Thymus (tissue), 11 donors: ENCODE measurements around the gene MAP2K5. TPM values are rescaled to one million over a fixed set of nuclear protein-coding genes. Genes with fewer than 3 reads are reported as not detected.

Source experiments
- DNase-seq, 9 donors: peaks; one replicate each; pipeline ENCODE4 v3.0.0-alpha.2; 2013; ENCODE audit warnings: low spot score in 9 of 9, low read depth in 6 of 9, missing footprints in 1 of 9
- H3K27ac ChIP-seq, 2 donors: one replicate each; pipeline ENCODE4 v1.5.1; 2013; ENCODE audit warnings: control low read depth in 1 of 2, low read depth in 1 of 2, low read length in 1 of 2, mild to moderate bottlenecking in 1 of 2, moderate library complexity in 1 of 2
- H3K27me3 ChIP-seq, 2 donors: one replicate each; pipeline ENCODE4 v1.5.1; 2013; ENCODE audit warnings: low read length in 1 of 2; ENCODE audit not compliant: control insufficient read depth in 2 of 2, insufficient read depth in 1 of 2
- H3K36me3 ChIP-seq, 2 donors: one replicate each; pipeline ENCODE4 v1.5.1; 2013; ENCODE audit warnings: low read length in 1 of 2, mild to moderate bottlenecking in 1 of 2, moderate library complexity in 1 of 2; ENCODE audit not compliant: control insufficient read depth in 2 of 2, insufficient read depth in 2 of 2
- H3K4me1 ChIP-seq, 2 donors: one replicate each; pipeline ENCODE4 v1.5.1; 2013; ENCODE audit warnings: low read length in 2 of 2; ENCODE audit not compliant: control insufficient read depth in 2 of 2, insufficient read depth in 2 of 2
- H3K4me3 ChIP-seq, 2 donors: one replicate each; pipeline ENCODE4 v1.5.1; 2013; ENCODE audit warnings: low read length in 2 of 2, control low read depth in 1 of 2, mild to moderate bottlenecking in 1 of 2
- H3K9me3 ChIP-seq, 2 donors: one replicate each; pipeline ENCODE4 v1.5.1; 2013; ENCODE audit warnings: low read length in 1 of 2, mild to moderate bottlenecking in 1 of 2; ENCODE audit not compliant: control insufficient read depth in 2 of 2, insufficient read depth in 1 of 2
- WGBS: extraction: QIAGEN DNeasy Blood & Tissue Kit; methylation state at CpG from one replicate; pipeline ENCODE4 v1.1.7; 2013; 5-methylcytosine and 5-hydroxymethylcytosine counted together
- polyA plus RNA-seq: library from polyadenylated mRNA; stranded (reverse); fragments of 200-250 nt; gene quantifications from one replicate; pipeline ENCODE4 v1.2.3, GENCODE V29; 2013
- total RNA-seq: library from RNA; stranded (reverse); fragments of 120-200 nt; gene quantifications from one replicate; pipeline ENCODE4 v1.2.4, GENCODE V29; 2013
- donor health status: healthy.

MAP2K5 gene
- total and polyA plus RNA-seq, 2 donors = 9.4 to 16.3 TPM

- Histone ChIP-seq H3K36me3 (no peaks in the 10 kb centered on the region), H3K27me3 (peaks cover 65 to 91% of the 10 kb centered on the region in 2 donors), H3K9me3 (peaks cover 1 to 22% of the 10 kb centered on the region in 2 donors), H3K27ac (no peak overlapping the region), H3K4me3 (peak overlapping the region; percentile 37 to 60), H3K4me1 (peaks cover 28 to 68% of the 10 kb centered on the region in 2 donors)
- peak in 1 of 9 donors; percentile 60 for DNase-seq
- 2% methylated on average over 59 of the region's 59 CpGs for WGBS
These were observed 292.2 kb downstream of the MAP2K5 start for GRCh38 chr15:67834581-67835296.

DNA sequence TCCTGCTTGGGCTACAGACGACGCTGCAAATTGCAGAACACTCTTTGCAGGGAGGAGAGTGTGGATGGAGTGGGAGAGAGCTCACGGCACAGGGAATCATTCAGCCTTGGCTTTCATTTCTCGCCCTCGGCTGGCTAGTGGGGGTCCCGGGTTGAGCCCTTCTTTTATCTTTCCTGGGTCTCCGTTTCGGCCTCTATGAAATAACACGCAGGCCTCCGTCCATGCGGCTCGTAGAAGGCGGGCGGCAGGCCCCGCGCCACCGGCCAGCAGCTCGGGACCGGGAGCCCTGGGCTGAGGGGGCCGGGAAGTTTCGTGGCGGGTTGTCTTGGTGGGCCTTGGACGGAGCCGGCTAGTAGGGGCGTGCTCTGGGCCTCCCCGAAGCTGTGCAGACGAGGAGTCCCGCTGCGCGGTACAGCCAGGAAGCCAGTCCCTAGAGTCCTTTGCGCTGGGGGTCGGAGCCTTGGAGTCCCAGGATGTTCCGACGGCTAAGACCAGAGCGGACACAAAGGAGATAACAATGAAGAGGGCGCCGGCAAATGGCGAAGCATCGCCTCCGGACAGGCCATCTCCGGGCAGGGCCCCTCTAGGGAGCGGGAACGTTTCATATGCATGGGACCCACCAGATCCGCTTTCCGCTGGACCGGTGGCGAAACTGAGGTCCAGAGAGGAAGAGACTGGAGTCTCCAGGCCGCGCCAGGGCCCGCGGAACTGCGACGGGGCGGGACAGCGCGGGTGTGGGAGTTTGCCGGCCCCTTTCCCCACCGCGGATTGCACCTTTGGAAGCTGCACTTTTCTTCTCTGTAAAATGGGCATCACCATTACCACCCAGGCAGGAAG, 293.0 kb downstream of the MAP2K5 start:
- Histone ChIP-seq H3K4me1 (peaks cover 28 to 61% of the 10 kb centered on the region in 2 donors), H3K27me3 (peaks cover 57 to 83% of the 10 kb centered on the region in 2 donors), H3K9me3 (peaks cover 0 to 15% of the 10 kb centered on the region in 2 donors), H3K4me3 (peak overlapping the region; percentile 37 to 60), H3K27ac (no peak overlapping the region), H3K36me3 (no peaks in the 10 kb centered on the region)
- DNase-seq = peak in 1 of 9 donors; percentile 46
- 5% methylated on average over 59 of the region's 59 CpGs for WGBS

GRCh38 chr15:67836134-67836455, 293.6 kb downstream of the MAP2K5 start:
- 4% methylated on average over 16 of the region's 16 CpGs for WGBS
- peaks cover 51 to 79% of the 10 kb centered on the region in 2 donors for H3K27me3 ChIP-seq
- no peak for DNase-seq

GRCh38 chr15:67836477-67836876, 294.0 kb downstream of the MAP2K5 start:
- H3K4me1 ChIP-seq = peaks cover 28 to 65% of the 10 kb centered on the region in 2 donors
- 36% methylated on average over 8 of the region's 8 CpGs for WGBS
- peak in 2 of 9 donors; percentile 67 to 72 for DNase-seq
- H3K27me3 ChIP-seq = peaks cover 47 to 79% of the 10 kb centered on the region in 2 donors
- no peaks in the 10 kb centered on the region for H3K36me3 ChIP-seq
- peaks cover 0 to 14% of the 10 kb centered on the region in 2 donors for H3K9me3 ChIP-seq
- peak overlapping the region; percentile 37 to 60 for H3K4me3 ChIP-seq
- no peak overlapping the region for H3K27ac ChIP-seq

More at GRCh38 chr15:67836134-67836455, 293.6 kb downstream of the MAP2K5 start:
- Histone ChIP-seq H3K4me1 (peaks cover 28 to 61% of the 10 kb centered on the region in 2 donors), H3K36me3 (no peaks in the 10 kb centered on the region), H3K4me3 (peak overlapping the region; percentile 37 to 60), H3K9me3 (peaks cover 0 to 14% of the 10 kb centered on the region in 2 donors), H3K27ac (no peak overlapping the region)

GRCh38 chr15:67836955-67837354, 294.5 kb downstream of the MAP2K5 start:
- Histone ChIP-seq H3K4me1 (peaks cover 28 to 63% of the 10 kb centered on the region in 2 donors), H3K27ac (no peak overlapping the region), H3K9me3 (peaks cover 0 to 14% of the 10 kb centered on the region in 2 donors), H3K27me3 (peaks cover 42 to 75% of the 10 kb centered on the region in 2 donors), H3K36me3 (no peaks in the 10 kb centered on the region), H3K4me3 (no peak overlapping the region)
- 78% methylated on average over 2 of the region's 2 CpGs for WGBS
- peak in 1 of 9 donors; percentile 9 for DNase-seq

DNA sequence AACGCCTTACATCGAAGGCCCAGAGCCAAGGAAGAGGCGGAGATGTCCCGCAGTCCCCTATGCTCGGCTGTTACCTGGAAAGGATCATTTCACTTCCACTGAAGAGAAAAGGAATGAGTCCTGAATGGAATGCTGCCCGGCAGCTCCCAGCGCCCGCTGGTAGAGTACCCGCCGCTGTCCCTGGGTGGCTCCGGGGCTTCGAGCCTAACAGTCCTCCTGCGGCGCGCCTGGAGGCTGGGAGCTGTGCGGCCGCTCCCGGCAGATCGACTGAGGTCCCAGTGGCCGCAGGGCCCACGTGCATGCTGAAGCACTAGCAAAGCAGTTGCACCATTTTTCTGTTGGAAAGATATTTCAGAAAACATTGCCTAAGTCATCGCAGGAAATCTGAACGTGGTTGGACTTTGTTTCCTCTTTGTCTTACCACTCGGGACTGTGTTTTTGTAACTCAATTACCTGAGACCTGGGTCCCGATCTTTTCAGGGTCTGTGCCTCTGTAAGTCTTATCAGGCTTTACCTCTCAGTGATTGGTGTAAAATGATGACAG, 296.4 kb downstream of the MAP2K5 start:
- Histone ChIP-seq H3K4me3 (peak overlapping the region; percentile 63 to 96), H3K27ac (peak overlapping the region; percentile 61 to 98), H3K27me3 (peaks cover 23 to 56% of the 10 kb centered on the region in 2 donors), H3K4me1 (peaks cover 19 to 46% of the 10 kb centered on the region in 2 donors), H3K36me3 (no peaks in the 10 kb centered on the region), H3K9me3 (peaks cover 0 to 9% of the 10 kb centered on the region in 2 donors)
- WGBS = 8% methylated on average over 25 of the region's 25 CpGs
- DNase-seq = peak in 1 of 9 donors; percentile 58

DNA sequence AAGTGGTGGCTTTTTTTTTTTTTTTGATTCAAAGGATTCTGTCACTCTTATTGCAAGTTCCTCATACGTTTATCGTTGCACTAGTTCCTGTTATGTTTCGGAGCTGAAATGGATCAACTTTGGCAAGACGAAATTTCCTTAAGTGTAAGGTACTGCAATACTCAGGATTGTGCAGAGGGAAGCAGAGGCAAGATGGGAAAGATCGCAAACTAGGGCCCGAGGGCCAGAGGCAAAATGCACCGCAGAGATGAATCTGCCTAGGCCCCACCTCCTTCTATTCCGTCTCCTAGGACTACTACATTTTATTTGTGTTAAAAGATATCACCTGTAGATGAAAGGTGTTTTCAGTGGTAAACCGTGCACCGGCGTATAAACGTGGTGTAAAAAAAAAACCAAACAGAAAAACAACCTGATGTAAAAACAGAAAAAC, 297.0 kb downstream of the MAP2K5 start:
- under 1% methylated on average over 12 of the region's 12 CpGs for WGBS
- H3K9me3 ChIP-seq = peaks cover 0 to 9% of the 10 kb centered on the region in 2 donors
- peak overlapping the region; percentile 63 to 96 for H3K4me3 ChIP-seq
- peak overlapping the region; percentile 91 to 98 for H3K27ac ChIP-seq
- H3K36me3 ChIP-seq = no peaks in the 10 kb centered on the region
- peaks cover 17 to 49% of the 10 kb centered on the region in 2 donors for H3K27me3 ChIP-seq
- H3K4me1 ChIP-seq = peaks cover 14 to 39% of the 10 kb centered on the region in 2 donors
- peak in 3 of 9 donors; percentile 62 to 80 (median 76) for DNase-seq

- no peaks in the 10 kb centered on the region for H3K36me3 ChIP-seq
- WGBS = under 1% methylated on average over 62 of the region's 62 CpGs
- peaks cover 0 to 3% of the 10 kb centered on the region in 2 donors for H3K9me3 ChIP-seq
- peak; percentile 92 to 99 (median 97) for DNase-seq
- peak within 1 kb of the TSS; percentile 63 to 96 for H3K4me3 ChIP-seq
- H3K27me3 ChIP-seq = peaks cover 11 to 43% of the 10 kb centered on the region in 2 donors
- peaks cover 11 to 33% of the 10 kb centered on the region in 2 donors for H3K4me1 ChIP-seq
- H3K27ac ChIP-seq = peak within 1 kb of the TSS; percentile 91 to 98
These were observed 297.6 kb downstream of the MAP2K5 start, which contains the start of gene RNU6-1 for GRCh38 chr15:67839929-67840748. RNU6-1 (minus strand) TSS chr15:67840045.
